A549 (cell line): Measurements from ENCODE around the gene ICAM4.

Source experiments
- CTCF ChIP-seq: fragments of >200 bp; sonication (Bioruptor Twin); formaldehyde crosslinking; IDR thresholded peaks from 3 replicates; pipeline ENCODE4 v1.5.1; 2016
- POLR2A ChIP-seq: IDR thresholded peaks from 2 replicates; pipeline ENCODE4 v1.6.1; 2012; ENCODE audit warnings: mild to moderate bottlenecking, low read length
- POLR2AphosphoS2 ChIP-seq: conservative IDR thresholded peaks from 2 replicates; pipeline ENCODE4 v1.6.1; 2012; ENCODE audit warnings: low read length, improper control_type of control experiment, inconsistent platforms
- SMC3 ChIP-seq: fragments of >200 bp; sonication (Bioruptor Twin); formaldehyde crosslinking; IDR thresholded peaks from 3 replicates; pipeline ENCODE4 v1.6.1; 2018; ENCODE audit warnings: inconsistent platforms
- ZNF302 ChIP-seq: fragments of 250-450 bp; sonication (Bioruptor Pico); IDR thresholded peaks from 2 replicates; pipeline ENCODE4 v1.9.0; 2021; ENCODE audit warnings: inconsistent platforms, mild to moderate bottlenecking, moderate library complexity

- TF ChIP-seq CTCF: no peak
- TF ChIP-seq POLR2AphosphoS2: no peak
- TF ChIP-seq POLR2A: no peak
- no peak for TF ChIP-seq SMC3
- no peak for TF ChIP-seq ZNF302 (CRISPR knock-in tag)
Observed at GRCh38 chr19:10270616-10271394, 15.9 kb upstream of the ICAM4 start, which contains the start of gene ICAM1.
